ENCODE results near the gene TBCD.

TBCD gene

GRCh38 chr17:82872591-82873520, 121.0 kb downstream of the TBCD start:
- DNase-seq = no peak

DNA sequence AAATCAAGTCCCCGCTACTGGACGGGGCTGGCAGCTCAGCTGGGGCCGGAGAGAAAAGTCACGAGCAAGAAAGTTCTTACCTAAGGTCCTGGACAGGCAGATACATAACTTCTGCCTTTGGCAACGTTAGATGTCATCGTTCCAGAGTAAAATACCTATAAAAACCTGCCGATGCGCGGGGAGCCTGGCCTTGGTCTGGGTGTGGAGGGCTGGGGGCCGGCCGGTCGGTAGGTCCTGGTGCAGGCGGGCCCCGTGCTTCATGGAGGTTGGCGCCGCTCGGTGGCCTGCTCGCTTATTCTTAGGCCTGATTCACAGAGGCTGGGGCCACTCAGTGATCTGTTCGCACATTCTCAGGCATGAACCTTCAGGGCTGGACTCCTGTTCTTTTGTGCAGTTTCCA, 121.7 kb downstream of the TBCD start:
- no peak for DNase-seq

DNA sequence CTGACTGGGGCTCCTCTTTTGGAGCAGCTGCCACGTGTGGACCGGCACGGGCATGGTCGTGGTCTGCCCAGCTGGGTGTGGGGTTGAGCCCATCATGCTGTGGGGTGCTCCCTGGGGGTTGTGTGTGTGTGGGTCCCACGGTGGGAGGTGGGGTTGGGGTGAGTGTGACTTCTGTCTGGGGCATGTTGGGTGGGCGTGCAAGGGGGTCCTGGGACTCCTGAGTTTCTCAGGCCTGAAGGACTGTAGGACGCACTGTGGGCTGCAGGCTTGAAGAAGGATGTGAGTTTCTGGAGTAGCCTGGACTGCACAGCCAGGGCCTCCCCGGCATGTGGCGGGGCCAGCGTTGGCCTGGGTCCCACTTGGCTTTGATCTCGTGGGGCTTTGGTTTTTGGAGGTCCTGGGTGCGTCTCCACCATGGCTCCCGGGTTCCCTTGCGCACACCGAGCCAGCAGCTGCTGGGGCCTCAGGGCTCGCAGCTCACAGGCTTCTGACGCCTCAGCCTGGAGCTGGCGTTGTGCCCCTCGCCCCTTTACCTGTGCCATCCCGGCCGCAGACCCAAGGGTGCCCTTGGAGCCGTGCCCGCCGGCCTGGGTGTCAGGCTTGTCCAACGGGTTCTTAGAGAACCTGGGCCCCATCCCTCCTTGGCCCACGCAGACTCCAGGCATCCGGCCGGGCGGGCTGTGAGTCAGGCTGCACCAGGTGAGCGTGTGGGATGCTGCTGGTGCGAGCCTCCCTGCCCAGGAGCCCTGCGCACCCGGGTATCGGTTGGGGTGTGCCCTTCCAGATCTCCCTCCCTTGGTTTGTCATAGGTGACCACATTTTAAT, 122.4 kb downstream of the TBCD start:
- no peak for DNase-seq

- no peak for DNase-seq
Observed at GRCh38 chr17:82875407-82875856, 123.6 kb downstream of the TBCD start.

DNA sequence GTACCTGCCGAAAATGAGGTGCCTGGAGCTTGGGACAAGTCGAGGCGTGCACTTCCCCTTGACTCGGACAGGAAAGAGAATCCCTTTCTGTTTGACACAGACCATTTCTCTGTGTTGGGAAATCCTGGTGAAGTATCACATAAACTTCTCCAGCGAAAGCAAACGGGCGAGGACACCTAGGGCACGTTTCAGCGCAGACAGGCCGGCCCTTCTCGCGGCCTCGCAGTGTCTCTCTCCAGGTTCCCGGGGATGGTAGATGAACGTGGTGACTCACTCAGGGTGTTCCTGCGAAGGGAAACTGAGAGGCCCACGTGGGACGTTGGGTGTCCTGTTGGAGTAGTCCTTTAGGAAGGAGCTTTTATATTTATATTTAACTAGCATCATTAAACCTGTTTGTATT, 124.3 kb downstream of the TBCD start:
- no peak for DNase-seq

DNA sequence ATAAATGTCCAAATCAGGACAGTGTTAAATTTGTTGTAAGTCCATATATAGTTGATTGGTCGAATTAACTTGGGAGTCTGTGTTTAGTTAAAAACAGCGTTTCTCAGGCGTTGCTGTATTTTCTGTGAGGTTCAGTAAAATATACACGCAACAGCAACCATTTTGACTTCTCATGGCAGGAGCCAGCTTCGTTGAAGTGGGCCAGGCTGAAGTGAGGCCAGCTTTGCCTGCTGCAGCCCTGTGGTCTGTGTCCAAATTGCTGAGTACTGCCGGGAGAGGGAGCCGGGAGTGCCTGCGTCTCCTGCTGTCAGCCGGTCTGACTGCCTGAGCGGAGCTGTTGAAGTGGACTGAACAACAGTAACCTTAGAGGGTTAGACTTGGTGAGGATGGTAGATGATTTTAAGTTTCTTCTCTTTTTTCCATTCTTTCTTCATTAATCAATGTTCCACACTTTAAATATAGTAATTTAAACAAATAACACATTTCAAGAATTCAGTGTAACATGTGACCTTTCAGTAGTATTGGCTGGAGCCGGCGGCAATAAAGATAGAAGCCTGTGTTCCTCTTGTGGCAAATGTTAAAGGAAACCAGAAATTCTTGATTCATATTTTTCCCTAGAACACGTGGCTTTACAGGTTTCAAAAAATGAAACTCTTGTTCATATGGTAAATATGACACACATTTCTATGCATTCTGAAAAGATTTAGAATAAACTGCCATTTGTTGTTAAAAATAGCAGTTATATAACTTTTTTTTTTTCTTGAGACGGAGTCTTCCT, 124.9 kb downstream of the TBCD start:
- DNase-seq = no peak

GRCh38 chr17:82878527-82878926, 126.7 kb downstream of the TBCD start:
- DNase-seq = no peak

DNA sequence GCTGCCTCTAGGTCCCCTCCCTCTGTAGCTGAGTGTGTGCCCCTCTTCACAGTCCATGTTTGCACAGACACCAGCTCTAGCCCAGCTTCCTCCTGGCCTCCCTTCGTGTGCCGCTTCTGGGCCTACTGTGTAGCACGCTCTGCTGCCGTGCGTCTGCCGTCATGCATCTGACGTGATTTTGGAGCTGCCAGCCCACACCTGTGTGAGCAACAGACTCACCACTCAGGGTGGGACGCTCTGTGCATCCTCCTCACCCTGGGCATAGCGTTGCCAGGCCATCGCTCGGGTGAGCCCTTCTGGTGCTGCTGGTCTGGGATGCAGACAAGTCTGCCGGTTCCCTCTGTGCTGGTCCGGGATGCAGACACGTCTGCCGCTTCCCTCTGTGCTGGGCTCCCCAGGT, 127.4 kb downstream of the TBCD start:
- no peak for DNase-seq

- no peak for DNase-seq
Observed at GRCh38 chr17:82880620-82881323, 128.9 kb downstream of the TBCD start.

DNA sequence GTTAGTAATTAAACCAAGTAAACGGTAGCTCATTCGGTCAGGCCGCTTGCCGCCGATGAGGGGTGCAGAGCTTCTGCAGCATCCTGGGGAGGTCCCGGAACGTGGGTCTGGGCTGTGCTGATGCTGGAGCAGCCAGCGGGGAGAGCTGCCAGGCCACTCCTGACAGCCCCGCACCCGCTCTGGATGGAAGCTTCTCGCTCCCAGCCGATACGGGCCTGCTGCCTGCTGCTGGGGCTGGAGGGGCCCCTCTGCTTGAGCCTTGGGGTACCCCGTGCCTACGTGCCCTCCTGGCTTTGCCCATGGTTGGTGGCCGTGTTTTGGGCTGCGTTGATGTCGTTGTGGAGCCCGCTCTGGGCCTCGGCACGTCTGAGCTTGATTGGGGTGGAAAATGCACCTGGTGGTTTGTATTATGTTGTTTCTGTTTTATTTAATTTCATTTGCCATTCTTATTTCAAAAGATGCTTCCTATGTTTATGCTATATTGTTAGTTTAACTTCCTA, 129.5 kb downstream of the TBCD start:
- no peak for DNase-seq

GRCh38 chr17:82881900-82882714, 130.2 kb downstream of the TBCD start:
- no peak for DNase-seq

DNA sequence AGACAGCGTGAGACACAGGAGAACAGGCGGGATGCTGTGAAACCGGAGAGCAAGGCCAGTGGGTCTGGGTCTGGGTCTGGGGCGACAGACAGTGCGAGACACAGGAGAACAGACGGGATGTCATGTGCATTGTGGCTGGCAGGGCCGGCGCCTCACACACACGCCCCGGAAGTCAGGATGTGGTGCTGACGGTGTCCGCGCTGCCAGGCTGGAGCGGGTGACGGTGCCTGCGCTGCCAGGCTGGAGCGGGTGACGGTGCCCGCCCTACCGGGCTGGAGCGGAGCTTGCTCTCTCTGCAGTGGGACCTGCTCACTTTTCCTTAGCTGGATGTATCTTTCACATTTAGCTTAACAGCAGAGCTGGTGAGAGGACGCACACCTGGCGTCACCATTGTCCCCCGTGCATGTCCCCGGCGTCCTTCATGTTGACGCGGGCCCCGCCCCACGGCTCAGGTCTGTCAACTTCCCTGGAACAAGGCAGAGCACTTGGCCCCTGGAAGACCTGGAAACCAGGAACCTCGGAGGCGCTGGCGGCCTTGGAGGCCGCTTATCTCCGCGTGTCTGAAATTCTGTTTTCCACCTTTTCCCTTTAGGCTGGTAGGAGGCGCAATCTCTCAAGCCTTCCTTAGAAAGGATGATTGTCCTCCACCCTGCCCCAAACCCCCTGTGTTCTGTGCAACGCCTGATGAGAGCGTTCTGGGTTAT, 131.0 kb downstream of the TBCD start:
- no peak for DNase-seq

DNA sequence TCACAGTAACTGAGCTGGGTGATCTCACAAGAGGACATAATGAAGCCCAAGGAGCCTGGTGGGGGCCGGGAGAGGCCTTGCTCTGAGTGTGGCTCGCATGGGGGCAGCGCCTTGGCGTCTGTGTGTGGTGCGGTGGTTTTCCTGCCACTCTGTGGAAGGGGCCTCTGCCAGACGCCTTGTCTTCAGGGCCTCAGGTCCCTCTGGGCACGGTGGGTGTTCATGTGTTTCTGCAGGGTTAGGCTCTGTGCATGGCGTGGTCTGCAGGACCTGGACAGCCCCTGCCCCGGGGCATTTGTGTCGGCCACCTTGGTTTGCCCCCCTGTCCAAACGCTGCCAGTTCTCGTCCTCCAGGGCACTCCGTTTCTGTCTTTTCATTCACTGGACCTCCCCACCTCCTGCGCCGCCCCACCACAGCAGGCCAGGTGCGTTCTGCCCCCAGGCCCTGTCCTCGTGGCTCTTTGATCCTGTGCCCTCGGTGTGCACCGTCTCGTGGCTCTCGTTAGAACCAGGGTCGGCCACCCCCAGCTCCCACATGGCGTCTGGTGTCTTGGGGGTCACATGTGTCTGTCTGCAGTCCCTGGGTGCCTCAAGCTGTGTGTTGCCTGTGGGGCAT, 131.7 kb downstream of the TBCD start:
- DNase-seq = no peak

- DNase-seq = no peak
Observed at GRCh38 chr17:82884341-82884969, 132.6 kb downstream of the TBCD start.

DNA sequence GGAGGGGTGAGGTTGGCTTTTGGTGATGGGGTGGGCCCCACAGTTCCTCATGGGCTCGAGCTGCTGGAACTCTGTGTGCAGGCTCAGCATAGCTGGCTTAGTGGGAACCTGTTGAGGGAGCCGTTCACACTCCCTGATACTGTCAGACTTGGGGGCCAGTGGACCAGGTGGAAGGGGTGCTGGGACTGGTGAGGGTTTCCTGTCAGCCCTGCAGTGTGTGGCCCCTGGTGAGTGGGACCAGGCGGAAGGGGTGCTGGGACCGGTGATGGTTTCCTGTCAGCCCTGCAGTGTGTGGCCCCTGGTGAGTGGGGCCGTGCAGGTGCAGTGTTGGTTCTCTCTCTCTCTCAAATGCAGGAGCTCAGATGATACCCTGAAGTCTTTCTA, 133.1 kb downstream of the TBCD start:
- no peak for DNase-seq

DNA sequence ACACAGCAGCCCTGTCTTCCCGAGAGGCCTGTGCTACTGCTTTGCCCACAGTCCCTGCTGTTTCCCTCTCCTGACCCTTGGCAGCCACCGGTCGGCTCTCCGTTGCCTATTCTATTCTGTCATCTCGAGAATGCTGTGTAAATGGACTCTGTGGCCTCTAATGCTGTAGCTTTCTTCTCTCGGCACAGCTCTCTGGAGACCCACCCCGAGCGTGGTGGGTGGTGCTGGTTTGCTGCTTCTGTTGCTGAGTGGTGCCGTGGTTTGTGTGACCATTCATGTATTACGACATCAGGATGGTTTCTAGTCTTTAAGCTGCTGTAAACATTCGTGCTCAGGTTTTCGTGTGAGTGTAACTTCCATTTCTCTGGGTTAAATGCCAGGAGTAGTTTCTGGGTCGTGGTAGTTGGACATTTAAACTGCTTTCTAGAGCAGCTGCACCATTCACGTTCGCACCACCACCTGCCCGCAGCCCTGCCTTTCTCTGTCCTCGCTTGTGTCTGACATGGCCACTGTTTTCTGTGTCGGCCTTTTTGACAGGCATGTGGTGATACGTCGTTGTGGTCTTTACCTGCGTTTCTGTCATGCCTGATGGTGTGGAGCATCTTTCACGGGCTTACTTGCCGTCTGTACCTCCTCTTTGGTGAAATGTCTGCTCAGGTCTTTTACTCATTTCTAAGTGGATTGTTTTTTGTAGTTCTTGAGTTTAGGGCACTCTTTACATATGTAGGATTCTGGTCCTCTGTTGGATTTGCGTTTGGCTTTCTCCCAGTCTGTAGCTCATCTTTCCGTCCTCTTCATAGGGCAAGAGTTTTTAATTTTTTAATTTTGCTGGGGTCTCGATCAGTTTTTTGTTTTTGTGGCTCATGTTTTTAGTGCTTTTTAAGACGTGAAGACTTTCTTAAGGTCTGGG, 135.6 kb downstream of the TBCD start:
- no peak for DNase-seq

- no peak for DNase-seq
Observed at GRCh38 chr17:82888583-82889495, 137.0 kb downstream of the TBCD start.
